RPMI7951 (cell line): ENCODE measurements around the gene NET1. TPM values are rescaled to one million over a fixed set of nuclear protein-coding genes. Genes with fewer than 3 reads are reported as not detected.
A peak's percentile ranks its signal among the peaks of the same experiment; 100 is the strongest.

ENCODE experiments used
- DNase-seq: peaks from one replicate; pipeline ENCODE4 v3.0.0-alpha.2; 2012; ENCODE audit warnings: low read depth
- total RNA-seq: library from RNA; depleted of rRNA; stranded (reverse); fragments of >200 nt; shearing (Covaris generic); gene quantifications from 2 replicates; pipeline ENCODE4 v1.2.3, GENCODE V29; 2014; rRNA removed

The NET1 gene
- total RNA-seq, 1 experiment from 2014 or later: 263 TPM

GRCh38 chr10:5499493-5500140 is 87.3 kb downstream of the NET1 start, which contains the start of gene CALML5:
Gene CALML5, minus strand, starts transcription at chr10:5499570. Its CDS starts 132 bp downstream, at chr10:5499438.
- no peak for DNase-seq

- no peak for DNase-seq
Measured at GRCh38 chr10:5500162-5500670, 87.9 kb downstream of the NET1 start.

- no peak for DNase-seq
Measured at GRCh38 chr10:5500910-5501309, 88.6 kb downstream of the NET1 start.

- DNase-seq: peak; percentile 64
Measured at GRCh38 chr10:5502061-5502521, 89.7 kb downstream of the NET1 start.

- no peak for DNase-seq
Measured at GRCh38 chr10:5502571-5503476, 90.5 kb downstream of the NET1 start.

- DNase-seq: no peak
Measured at GRCh38 chr10:5503477-5503835, 91.1 kb downstream of the NET1 start.

GRCh38 chr10:5504146-5505072 is 92.1 kb downstream of the NET1 start:
- no peak for DNase-seq

GRCh38 chr10:5506246-5506645 is 93.9 kb downstream of the NET1 start:
- DNase-seq: no peak

- no peak for DNase-seq
Measured at GRCh38 chr10:5506751-5507648, 94.6 kb downstream of the NET1 start.

- DNase-seq: no peak
Measured at GRCh38 chr10:5507649-5508131, 95.3 kb downstream of the NET1 start.

GRCh38 chr10:5508161-5508604 is 95.8 kb downstream of the NET1 start:
- DNase-seq: no peak

Other genes with a start within 250 kb of the NET1 start
- not detected in 2 replicates for gene AKR1C8, start 227.4 kb upstream of the NET1 start, total RNA-seq
- not detected in 2 replicates for gene AKR1C4, start 215.7 kb upstream of the NET1 start, total RNA-seq
- gene UCN3, start 47.6 kb upstream of the NET1 start, total RNA-seq: not detected in 2 replicates
- 1.2 and 1.4 TPM in 2 replicates for gene TUBAL3, start 7.7 kb upstream of the NET1 start, total RNA-seq
- not detected in 2 replicates for gene CALML5, start 87.0 kb downstream of the NET1 start, total RNA-seq
- gene CALML3, start 112.4 kb downstream of the NET1 start, total RNA-seq: not detected in 2 replicates